ENCODE results near the gene OR6C68. TPM values are rescaled to one million over a fixed set of nuclear protein-coding genes. Genes with fewer than 3 reads are reported as not detected.

OR6C68 gene
- total and polyA plus RNA-seq, 2 of the 8 experiments (the other 6 are each of a cell fraction or from before 2014, with no cell fraction given): not detected

DNA sequence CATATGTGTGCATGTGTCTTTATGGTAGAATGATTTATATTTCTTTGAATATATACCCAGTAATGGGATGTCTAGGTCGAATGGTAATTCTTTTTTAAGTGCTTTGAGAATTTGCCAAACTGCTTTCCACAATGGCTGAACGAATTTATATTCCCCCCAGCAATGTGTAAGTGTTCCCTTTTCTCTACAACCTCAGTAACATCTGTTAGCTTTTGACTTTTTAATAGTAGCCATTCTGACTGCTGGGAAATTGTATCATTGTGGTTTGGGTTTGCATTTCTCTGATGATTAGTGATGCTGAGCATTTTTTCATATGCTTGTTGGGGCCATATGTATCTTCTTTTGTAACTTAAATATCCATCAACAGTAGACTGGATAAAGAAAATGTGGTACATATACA, 9.4 kb downstream of the OR6C68 start (continued):
- no peak for TF ChIP-seq YY1 (IDR thresholded peaks at IDR 0.05; ENCODE audit: low read depth, low read length)
- TF ChIP-seq, protein P1, sequence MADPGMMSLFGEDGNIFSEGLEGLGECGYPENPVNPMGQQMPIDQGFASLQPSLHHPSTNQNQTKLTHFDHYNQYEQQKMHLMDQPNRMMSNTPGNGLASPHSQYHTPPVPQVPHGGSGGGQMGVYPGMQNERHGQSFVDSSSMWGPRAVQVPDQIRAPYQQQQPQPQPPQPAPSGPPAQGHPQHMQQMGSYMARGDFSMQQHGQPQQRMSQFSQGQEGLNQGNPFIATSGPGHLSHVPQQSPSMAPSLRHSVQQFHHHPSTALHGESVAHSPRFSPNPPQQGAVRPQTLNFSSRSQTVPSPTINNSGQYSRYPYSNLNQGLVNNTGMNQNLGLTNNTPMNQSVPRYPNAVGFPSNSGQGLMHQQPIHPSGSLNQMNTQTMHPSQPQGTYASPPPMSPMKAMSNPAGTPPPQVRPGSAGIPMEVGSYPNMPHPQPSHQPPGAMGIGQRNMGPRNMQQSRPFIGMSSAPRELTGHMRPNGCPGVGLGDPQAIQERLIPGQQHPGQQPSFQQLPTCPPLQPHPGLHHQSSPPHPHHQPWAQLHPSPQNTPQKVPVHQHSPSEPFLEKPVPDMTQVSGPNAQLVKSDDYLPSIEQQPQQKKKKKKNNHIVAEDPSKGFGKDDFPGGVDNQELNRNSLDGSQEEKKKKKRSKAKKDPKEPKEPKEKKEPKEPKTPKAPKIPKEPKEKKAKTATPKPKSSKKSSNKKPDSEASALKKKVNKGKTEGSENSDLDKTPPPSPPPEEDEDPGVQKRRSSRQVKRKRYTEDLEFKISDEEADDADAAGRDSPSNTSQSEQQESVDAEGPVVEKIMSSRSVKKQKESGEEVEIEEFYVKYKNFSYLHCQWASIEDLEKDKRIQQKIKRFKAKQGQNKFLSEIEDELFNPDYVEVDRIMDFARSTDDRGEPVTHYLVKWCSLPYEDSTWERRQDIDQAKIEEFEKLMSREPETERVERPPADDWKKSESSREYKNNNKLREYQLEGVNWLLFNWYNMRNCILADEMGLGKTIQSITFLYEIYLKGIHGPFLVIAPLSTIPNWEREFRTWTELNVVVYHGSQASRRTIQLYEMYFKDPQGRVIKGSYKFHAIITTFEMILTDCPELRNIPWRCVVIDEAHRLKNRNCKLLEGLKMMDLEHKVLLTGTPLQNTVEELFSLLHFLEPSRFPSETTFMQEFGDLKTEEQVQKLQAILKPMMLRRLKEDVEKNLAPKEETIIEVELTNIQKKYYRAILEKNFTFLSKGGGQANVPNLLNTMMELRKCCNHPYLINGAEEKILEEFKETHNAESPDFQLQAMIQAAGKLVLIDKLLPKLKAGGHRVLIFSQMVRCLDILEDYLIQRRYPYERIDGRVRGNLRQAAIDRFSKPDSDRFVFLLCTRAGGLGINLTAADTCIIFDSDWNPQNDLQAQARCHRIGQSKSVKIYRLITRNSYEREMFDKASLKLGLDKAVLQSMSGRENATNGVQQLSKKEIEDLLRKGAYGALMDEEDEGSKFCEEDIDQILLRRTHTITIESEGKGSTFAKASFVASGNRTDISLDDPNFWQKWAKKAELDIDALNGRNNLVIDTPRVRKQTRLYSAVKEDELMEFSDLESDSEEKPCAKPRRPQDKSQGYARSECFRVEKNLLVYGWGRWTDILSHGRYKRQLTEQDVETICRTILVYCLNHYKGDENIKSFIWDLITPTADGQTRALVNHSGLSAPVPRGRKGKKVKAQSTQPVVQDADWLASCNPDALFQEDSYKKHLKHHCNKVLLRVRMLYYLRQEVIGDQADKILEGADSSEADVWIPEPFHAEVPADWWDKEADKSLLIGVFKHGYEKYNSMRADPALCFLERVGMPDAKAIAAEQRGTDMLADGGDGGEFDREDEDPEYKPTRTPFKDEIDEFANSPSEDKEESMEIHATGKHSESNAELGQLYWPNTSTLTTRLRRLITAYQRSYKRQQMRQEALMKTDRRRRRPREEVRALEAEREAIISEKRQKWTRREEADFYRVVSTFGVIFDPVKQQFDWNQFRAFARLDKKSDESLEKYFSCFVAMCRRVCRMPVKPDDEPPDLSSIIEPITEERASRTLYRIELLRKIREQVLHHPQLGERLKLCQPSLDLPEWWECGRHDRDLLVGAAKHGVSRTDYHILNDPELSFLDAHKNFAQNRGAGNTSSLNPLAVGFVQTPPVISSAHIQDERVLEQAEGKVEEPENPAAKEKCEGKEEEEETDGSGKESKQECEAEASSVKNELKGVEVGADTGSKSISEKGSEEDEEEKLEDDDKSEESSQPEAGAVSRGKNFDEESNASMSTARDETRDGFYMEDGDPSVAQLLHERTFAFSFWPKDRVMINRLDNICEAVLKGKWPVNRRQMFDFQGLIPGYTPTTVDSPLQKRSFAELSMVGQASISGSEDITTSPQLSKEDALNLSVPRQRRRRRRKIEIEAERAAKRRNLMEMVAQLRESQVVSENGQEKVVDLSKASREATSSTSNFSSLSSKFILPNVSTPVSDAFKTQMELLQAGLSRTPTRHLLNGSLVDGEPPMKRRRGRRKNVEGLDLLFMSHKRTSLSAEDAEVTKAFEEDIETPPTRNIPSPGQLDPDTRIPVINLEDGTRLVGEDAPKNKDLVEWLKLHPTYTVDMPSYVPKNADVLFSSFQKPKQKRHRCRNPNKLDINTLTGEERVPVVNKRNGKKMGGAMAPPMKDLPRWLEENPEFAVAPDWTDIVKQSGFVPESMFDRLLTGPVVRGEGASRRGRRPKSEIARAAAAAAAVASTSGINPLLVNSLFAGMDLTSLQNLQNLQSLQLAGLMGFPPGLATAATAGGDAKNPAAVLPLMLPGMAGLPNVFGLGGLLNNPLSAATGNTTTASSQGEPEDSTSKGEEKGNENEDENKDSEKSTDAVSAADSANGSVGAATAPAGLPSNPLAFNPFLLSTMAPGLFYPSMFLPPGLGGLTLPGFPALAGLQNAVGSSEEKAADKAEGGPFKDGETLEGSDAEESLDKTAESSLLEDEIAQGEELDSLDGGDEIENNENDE (IDR thresholded peaks at IDR 0.05; ENCODE audit: insufficient replicate concordance, low read length): no peak
- TF ChIP-seq POLR2A (IDR thresholded peaks at IDR 0.05; ENCODE audit: control extremely low read depth in 1 of 2, low read depth in 2 of 2, low read length in 2 of 2): no peak
- TF ChIP-seq, protein P2, sequence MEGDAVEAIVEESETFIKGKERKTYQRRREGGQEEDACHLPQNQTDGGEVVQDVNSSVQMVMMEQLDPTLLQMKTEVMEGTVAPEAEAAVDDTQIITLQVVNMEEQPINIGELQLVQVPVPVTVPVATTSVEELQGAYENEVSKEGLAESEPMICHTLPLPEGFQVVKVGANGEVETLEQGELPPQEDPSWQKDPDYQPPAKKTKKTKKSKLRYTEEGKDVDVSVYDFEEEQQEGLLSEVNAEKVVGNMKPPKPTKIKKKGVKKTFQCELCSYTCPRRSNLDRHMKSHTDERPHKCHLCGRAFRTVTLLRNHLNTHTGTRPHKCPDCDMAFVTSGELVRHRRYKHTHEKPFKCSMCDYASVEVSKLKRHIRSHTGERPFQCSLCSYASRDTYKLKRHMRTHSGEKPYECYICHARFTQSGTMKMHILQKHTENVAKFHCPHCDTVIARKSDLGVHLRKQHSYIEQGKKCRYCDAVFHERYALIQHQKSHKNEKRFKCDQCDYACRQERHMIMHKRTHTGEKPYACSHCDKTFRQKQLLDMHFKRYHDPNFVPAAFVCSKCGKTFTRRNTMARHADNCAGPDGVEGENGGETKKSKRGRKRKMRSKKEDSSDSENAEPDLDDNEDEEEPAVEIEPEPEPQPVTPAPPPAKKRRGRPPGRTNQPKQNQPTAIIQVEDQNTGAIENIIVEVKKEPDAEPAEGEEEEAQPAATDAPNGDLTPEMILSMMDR (IDR thresholded peaks at IDR 0.05; ENCODE audit: control extremely low read depth in 1 of 3, insufficient read depth in 1 of 3, low read depth in 1 of 3, low read length in 3 of 3): no peak

All from H1 (cell line).